ENCODE measurements around the gene HYAL1.

HYAL1 gene

GRCh38 chr3:50334339-50335075, 31.1 kb upstream of the HYAL1 start:
- no peak for DNase-seq (ENCODE audit: low read depth, low spot score)

DNA sequence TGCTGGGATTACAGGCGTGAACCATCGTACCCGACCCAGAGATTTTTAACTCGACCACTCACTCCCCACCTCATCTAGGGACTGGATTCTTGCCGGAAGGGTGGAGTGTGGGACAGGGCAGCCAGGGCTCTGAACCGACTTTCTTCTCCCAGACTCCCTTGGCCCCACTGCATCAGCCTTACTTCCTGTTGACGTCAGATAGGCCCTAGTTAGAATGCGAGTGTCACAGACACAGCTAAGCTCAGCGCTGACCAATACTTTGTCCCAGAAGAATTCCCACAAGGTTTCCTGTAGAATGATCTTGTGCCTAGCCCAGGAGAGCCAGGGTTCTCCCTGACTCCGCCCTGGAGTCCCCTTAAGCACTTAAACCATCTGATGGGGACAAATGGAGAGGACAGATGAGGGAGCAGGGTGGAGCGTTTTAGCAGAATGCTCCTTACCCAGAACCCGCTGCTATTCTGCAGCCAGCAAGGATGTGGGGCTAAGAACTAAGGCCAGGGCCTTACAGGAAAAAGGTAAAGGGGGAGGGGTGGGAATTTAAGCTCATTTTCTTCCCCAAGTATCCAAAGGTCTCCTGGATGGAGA, 30.5 kb upstream of the HYAL1 start:
- no peak for DNase-seq (ENCODE audit: low read depth, low spot score)

DNA sequence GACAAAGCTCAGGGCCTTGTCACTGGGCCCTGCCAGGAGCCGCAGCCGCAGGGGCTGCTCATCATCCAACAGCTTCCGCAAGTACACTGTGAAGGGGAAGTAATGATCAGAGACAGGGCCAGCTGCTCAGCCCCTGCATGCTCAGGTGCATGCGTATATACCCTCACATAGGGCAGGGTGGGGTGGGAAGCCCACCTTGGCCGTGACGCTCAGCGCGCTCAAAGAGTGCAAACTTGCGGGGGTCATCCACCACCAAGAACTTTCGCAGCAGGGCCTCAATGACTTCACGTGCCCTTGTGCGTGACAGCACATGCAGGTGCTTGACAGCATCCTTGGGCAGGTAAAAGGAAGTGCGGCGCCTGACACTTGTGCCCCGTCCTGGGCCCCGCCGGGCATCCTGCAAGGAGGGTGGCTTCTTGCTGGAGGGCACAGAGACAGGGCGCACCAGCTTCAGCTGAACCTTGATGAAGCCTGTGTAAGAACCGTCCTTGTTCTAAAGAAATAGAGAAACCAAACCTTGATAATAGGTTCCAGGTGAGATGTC, 28.1 kb upstream of the HYAL1 start:
- DNase-seq (ENCODE audit: low read depth, low spot score), result no peak

DNA sequence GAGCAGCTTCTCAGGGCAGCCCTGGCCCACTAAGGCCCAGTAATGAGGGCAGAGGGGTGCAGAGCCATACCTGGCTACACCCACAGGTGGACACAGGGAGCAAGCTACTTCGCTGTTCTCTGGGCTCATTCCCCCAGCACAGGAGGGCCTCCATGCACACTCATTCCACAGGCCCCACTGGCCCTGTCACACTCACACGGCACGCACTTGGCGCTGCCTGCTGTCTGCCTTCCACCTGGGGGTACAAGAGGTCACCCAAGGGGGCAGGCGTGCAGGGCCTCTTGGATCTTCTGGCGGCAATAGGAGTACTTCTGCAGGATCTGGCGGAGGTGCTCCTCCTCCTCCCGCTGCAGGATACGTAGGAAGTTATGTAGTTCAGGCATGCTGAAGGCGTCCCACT, 27.0 kb upstream of the HYAL1 start:
- no peak for DNase-seq (ENCODE audit: low read depth, low spot score)

- peak; percentile 84 for DNase-seq (ENCODE audit: low read depth, low spot score)
Observed at GRCh38 chr3:50327943-50328691, 24.7 kb upstream of the HYAL1 start, which contains the start of gene TUSC2. Gene TUSC2 (minus strand): TSS chr3:50328223. CDS start chr3:50328099, 124 bp downstream.

GRCh38 chr3:50327129-50327528, 23.8 kb upstream of the HYAL1 start:
- DNase-seq (ENCODE audit: low read depth, low spot score), result no peak

DNA sequence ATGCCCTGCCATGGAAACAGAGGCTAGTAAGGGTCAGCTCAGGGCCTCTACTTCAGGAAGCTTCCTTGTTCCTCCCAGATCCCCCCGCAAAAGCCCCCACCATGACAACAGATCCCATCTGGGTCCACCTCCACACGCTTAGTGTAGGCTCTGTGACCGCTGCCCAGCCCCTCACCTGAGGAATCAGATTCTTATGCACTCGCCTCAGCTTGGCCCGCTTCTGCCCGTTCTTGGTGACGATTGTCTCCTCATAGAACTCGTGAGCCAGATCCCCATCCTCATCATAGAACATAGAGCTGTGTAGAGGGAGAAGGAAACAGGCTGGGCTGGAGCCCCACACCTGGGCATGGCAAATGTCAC, 22.8 kb upstream of the HYAL1 start:
- no peak for DNase-seq (ENCODE audit: low read depth, low spot score)

DNA sequence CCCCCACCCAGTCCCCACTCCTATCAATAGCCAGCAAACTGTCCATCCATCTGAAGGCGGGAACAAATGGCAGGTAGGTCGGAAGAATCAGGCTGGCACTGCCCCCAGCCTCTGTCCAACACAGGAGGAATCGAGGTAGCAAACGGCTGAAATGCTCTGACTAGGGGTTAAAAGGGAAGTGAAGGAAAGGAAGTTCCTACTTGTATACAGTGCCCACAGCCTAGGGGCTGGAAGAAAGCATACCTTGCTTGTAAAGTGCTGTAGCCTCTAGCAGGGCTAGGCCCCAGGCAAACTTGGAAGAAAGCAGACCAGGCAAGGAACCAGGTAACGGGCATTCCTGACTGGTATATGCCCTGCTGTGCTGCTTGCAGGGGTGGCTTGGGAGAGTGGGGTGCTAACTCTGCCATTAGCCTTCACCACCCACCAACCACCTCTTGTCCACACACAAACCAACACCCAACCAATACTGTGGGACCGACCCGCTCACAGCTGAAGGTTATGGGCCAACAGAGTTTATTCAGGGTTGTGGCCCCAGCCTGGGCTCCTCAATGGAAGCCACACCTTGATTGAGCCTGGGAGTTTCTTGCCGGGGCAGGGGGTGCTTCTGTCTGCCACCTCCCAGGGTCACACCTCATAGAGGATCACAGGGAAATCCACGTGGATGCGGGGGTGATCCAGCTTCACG, 22.3 kb upstream of the HYAL1 start:
- no peak for DNase-seq (ENCODE audit: low read depth, low spot score)

DNA sequence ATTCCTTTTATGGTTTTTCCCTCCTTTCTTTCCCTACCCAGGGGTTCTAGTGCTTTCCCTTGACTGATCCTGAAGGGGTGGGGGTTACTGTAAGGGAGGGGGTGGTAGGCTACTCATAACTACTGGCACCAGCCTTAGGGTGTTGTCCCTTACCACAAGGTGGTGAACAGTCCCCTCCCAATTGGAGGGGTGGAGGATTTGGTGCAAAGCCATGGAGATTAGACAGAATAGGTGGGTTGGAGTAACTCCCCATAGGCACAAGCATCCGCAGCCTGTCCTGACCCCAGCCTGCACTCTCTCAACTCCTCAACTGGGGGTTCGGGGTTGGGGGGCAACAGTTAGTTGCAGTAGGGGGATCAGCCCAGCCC, 21.7 kb upstream of the HYAL1 start:
- no peak for DNase-seq (ENCODE audit: low read depth, low spot score)

GRCh38 chr3:50324351-50325112, 21.2 kb upstream of the HYAL1 start:
- peak; percentile 40 for DNase-seq (ENCODE audit: low read depth, low spot score)

DNA sequence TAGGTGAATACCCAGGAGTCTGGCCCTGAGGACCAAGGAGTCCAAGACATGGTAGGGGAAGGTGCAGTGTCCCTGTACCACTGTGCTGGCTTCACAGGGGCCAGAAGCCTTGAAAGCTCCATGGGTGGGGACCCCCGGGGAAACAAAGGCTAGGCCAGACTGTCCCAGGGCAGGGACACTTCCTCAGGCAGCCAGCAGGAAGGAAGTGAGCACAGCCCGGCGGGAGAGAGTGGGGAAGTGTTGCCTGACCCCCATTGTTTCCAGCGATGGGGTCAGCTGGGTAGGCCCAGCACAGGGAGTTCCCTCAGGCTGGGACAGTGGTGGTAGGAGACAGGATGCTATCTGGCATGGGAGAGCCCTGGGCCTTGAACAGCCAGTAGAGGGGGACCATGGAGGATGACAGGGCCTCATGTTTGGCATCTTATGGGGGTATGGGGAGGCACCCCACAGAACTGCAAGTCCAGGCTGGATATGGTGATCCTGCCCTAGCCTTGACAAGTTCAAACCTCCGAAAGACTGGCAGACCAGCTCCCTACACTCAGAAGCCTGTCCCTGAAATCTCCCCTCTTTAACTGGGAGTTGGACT, 20.3 kb upstream of the HYAL1 start:
- no peak for DNase-seq (ENCODE audit: low read depth, low spot score)

DNA sequence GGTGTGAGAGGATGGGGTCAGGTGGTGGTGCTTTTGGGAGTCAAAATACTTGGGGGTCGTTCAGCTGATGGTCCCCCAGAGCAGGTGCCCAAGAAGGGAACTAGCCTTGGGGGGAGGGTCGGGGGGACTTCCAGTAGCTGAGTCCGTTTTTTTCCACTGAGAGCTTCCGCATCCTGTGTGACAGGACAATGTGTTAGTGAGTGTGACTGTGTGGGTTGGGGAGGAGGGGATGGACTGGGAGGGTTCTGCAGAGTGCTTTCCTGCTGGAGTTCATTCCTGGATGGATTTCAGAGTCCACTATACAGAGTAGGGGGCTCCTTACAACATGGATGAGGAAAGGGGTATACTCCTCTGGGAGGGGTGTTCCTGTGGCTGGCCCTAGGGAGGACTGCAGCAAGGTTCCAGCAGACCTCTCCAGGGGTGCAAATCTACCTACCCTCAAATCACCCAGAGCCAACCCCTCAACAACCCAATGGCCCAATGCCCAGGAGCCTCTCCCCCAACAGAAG, 19.8 kb upstream of the HYAL1 start:
- DNase-seq (ENCODE audit: low read depth, low spot score), result no peak

DNA sequence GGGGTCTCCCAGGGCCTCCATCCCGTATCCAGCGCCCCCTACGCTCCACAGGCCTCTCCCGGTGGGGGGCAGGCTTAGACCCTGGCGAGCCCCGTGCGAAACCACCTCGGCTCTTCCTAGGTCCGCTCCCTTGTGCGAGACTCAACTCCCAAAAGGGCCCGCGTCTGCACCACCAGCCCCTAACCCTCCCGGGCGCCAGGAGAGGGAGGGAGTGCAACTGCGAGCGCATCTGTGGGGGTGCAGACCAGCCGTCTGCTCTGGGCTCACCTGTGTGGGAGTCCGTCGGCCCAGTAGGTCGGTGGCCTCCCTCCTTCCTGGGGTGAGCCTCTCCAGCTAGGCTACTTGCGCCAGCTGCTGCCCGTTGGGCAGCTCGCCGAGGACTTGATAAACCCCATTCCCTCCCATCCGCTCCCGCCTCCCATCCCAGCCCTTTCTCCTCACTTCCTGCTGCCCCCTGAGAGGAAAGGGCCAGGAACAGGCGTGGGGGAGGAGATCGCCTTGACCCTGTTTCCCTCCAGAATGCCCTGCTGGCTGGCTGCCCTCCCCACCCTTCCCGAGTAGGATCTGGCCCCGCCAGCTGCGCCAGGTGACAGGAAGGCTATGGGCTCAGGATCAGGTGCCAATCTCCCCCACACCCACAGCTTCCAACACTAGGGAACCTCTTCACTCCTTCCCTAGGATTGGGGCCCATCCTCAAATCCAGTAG, 19.2 kb upstream of the HYAL1 start, which contains the start of gene HYAL2:
Gene HYAL2 (minus strand): TSS at position 360 of the 706 bp plus-strand sequence. CDS start 2,256 bp downstream, outside the sequence.
- no peak for DNase-seq (ENCODE audit: low read depth, low spot score)

DNA sequence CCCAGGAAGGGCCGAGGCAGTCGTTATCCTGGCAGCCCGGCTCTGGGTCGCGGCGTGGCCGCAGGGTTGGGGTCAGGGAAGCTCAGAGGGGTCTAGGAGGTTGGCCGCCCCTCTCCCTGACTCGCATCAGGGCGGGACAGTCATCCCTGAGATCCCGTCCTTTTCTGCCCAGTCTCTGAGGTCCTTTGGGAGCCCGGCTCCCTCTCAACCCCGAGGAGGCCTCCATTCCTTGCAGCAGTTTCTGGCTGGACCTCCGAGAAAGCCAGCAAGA, 18.7 kb upstream of the HYAL1 start:
- no peak for DNase-seq (ENCODE audit: low read depth, low spot score)

- peak; percentile 57 for DNase-seq (ENCODE audit: low read depth, low spot score)
Observed at GRCh38 chr3:50321336-50322114, 18.2 kb upstream of the HYAL1 start.

DNA sequence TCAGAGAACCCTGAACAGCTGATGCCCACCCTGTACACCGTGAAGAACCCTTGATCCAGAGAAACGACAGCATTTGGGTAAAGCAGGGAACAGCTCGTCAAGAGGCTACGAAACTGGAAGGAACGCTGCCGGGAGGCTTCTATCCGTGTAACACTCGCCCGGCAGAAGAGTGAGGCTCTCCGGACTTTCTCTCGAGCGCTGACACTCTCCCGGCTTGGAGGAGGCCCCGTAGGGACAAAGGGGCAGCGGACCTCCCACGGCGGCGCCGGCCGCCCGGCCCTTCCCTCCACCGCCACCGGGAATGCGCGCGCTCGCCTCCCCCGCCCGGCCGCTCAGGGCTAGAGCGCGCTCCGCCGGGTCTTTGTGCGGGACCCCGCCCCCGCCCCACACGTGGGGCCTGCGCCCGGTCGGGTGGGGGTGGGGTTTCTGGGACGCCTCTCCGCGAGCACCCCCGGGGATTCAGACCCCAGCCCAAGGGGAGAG, 17.5 kb upstream of the HYAL1 start:
- no peak for DNase-seq (ENCODE audit: low read depth, low spot score)

GRCh38 chr3:50319894-50320625, 16.7 kb upstream of the HYAL1 start:
- no peak for DNase-seq (ENCODE audit: low read depth, low spot score)

- no peak for DNase-seq (ENCODE audit: low read depth, low spot score)
Observed at GRCh38 chr3:50319181-50319893, 16.0 kb upstream of the HYAL1 start.

All from activated naive CD8-positive, alpha-beta T cell treated with anti-CD3 and anti-CD28 coated beads, Interleukin-2, amount 50 U/mL, for 16 hours (primary cell).